ENCODE measurements around the gene CLDN24.

DNA sequence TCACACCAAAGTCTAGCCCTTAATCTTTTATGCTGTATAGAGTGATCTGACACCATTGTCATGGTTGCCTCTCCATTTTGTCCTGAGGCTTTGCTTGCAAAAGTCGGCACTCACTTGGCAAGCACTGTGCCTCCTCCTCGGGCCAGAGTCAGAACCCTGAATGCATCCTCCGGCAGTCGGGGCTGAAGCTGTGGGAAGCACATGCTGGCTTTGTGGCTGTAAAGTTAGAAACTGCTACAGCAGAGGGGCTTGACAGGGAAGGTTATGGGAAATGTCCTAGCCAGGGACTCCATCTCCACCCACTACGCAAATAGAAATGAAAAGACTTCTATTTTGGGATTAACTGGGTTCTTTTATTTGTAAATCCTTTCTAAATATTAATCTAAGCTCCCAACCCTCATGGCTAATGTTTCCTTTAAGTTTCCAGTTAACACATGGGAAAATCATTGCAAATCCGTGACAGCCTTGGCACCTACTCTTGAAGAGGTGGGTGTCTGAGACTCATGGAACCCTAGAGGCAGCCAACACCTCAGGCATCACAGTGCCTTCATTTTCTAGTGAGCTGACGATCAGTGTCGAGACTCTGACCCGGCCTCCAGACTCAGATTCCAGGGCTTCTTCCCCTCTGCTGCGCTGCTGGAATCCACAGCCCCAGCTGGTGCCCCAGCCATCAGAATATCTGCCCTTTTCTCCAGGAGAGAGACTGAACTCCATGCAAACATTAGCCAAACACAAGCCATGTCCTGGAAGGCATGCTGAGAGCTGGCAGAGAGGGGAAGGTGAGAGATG lies 7.9 kb upstream of the CLDN24 start:
- TF ChIP-seq, protein P1, sequence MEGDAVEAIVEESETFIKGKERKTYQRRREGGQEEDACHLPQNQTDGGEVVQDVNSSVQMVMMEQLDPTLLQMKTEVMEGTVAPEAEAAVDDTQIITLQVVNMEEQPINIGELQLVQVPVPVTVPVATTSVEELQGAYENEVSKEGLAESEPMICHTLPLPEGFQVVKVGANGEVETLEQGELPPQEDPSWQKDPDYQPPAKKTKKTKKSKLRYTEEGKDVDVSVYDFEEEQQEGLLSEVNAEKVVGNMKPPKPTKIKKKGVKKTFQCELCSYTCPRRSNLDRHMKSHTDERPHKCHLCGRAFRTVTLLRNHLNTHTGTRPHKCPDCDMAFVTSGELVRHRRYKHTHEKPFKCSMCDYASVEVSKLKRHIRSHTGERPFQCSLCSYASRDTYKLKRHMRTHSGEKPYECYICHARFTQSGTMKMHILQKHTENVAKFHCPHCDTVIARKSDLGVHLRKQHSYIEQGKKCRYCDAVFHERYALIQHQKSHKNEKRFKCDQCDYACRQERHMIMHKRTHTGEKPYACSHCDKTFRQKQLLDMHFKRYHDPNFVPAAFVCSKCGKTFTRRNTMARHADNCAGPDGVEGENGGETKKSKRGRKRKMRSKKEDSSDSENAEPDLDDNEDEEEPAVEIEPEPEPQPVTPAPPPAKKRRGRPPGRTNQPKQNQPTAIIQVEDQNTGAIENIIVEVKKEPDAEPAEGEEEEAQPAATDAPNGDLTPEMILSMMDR (IDR thresholded peaks at IDR 0.05; ENCODE audit: low read depth, low read length): no peak
- no peak for TF ChIP-seq POLR2A (IDR thresholded peaks at IDR 0.05; ENCODE audit: extremely low read depth, insufficient read length)
- no peak for TF ChIP-seq MYC (IDR thresholded peaks at IDR 0.05; ENCODE audit: low read depth, low read length)
- TF ChIP-seq, protein P2, sequence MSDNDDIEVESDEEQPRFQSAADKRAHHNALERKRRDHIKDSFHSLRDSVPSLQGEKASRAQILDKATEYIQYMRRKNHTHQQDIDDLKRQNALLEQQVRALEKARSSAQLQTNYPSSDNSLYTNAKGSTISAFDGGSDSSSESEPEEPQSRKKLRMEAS (IDR thresholded peaks at IDR 0.05; ENCODE audit: low read depth, low read length): no peak
